Stimulated activated CD4-positive, alpha-beta T cell treated with anti-CD3 and anti-CD28 coated beads, Interleukin-12 subunit alpha, Interleukin-12 subunit beta, amount 100 ng/mL, for 24 hours (primary cell): ENCODE results near the gene IGFBP2.

ENCODE experiments used
- DNase-seq, 2 experiments: peaks; one replicate each; pipeline ENCODE4 v3.0.0-alpha.2; 2020; ENCODE audit warnings: low read depth in 2 of 2

The IGFBP2 gene

GRCh38 chr2:216701544-216701943 is 68.3 kb downstream of the IGFBP2 start:
- DNase-seq: no peak

DNA sequence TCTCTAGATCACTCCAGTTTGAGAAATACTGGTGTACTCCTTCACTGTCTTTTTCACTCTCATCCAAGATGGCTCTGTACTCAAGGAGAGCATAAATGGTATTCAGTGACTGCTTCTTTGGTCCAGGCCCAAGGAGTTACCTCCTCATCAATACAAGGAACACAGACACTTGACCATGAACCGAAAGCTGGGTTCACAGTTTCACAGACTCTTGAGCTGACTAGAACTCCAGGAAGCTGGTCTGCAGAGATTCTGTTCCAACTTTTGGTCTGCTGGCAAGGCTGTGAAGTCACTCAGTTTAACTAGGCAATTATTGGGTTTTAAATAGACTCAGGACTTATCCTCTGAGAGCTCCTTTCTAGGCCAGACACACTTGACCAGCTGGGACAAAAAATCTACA is 69.5 kb downstream of the IGFBP2 start:
- DNase-seq: no peak

DNA sequence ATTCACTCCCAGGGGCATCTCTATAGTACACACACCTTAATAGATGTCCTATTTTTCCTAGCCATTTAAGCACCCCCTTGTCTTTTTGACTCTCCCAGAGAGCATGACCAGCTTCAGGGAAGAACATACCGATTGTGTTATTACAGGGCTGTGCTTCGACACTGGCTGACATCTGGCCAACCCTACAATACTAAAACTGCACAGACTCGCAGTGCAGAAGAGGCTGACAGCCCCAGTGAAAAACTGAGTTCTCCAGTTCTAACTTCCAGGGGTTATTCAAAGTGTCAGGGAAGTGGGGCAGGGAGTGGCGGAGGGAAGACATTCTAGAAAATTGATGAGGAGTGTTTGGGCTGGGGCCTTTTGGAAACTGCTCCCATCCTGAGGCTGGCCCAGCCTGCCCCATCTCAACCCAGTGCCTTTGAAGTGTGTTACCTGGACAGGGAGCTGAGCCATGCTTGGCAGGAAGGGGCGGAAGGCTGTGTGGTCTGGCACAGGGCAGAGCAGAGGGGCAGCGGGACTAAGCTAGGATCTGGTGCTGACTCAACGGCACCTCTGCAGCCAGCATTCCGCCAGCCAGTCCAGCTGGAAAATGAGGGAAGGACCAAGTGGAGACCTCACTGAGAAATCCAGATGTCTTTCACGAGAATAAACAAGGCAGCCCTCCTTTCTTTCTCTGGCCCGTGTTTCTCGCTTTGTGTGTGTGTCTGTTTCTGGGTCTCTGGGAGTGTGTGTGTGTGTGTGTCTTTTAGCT is 77.5 kb downstream of the IGFBP2 start:
- DNase-seq: no peak

DNA sequence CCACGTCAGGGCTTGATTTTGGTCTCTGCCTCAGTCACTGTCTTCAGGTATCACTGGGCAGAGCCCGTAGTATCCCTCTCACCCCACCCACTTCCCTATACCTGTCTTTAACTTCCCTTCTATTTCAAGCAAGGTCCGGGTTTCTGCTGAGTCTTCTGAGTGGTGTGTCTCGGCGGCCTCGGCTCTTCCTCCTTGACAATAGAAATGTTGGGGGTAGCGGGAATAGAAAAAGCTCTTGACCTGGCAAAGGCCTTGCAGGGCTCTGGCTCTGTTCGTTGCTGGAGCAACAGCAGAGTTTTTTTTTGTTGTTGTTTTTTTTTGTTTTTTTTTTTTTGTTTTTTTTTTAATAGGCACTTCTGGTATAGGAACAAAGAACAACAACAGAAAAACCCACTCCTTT is 78.1 kb downstream of the IGFBP2 start:
- no peak for DNase-seq

DNA sequence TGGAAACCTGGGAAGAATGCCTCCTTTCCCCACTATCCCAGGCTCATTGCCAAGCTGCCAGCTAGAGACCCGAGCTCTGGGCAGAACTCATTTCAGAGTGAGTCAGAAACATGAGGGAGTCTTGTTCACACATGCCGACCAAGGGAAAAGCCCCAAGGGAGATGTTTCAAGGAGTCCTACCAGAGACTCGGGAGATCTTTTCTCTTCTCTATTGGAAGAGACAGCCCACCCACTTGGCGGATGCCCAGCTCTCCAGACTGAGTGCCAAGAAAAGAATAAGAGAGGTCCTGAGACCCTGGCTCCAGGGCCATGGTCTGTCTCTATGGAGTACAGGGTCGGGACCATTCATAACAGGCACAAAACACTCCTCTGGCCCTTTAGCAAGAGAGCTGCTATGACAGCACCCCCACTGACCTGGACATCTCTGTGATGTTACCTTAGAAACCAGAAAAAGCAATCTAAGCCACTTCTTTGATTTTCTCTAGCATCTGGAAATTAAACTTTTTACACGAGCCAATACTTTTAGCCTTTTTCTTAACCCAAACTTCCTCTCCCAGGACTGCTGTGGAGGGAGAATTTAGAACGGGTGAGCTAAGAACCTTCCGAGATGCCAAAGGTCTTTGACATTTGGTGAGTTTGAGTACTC is 80.6 kb downstream of the IGFBP2 start:
- DNase-seq: no peak
